Erythroblast (primary cell): Measurements from ENCODE around the gene PSMD13.

Source experiments
- GATA1 ChIP-seq: IDR thresholded peaks from 2 replicates; pipeline ENCODE4 v1.6.1; 2011; ENCODE audit warnings: low read depth, mild to moderate bottlenecking, control low read depth, low read length, moderate library complexity
- POLR2A ChIP-seq: IDR thresholded peaks from 2 replicates; pipeline ENCODE4 v1.6.1; 2011; ENCODE audit warnings: mild to moderate bottlenecking, low read length

GRCh38 chr11:266676-267439, 30.1 kb downstream of the PSMD13 start:
- TF ChIP-seq POLR2A, result no peak
- no peak for TF ChIP-seq GATA1
